GM18873 (cell line): ENCODE measurements around the gene DEF6.

Experiments used
- ATAC-seq: cut with Tn5 transposase; IDR thresholded peaks from one replicate; pipeline ENCODE4 v1.9.1; 2021; ENCODE audit warnings: mild to moderate bottlenecking, moderate library complexity, moderate number of reproducible peaks; ENCODE audit not compliant: unreplicated experiment, low FRiP score

Gene DEF6

GRCh38 chr6:35297601-35298481 lies at the start of gene DEF6:
DEF6 (plus strand) TSS chr6:35297818; CDS start chr6:35297857, 39 bp downstream.
- no peak for ATAC-seq

- no peak for ATAC-seq
Observed at GRCh38 chr6:35248300-35248699, 49.3 kb upstream of the DEF6 start.

GRCh38 chr6:35248965-35249364 lies 48.7 kb upstream of the DEF6 start:
- ATAC-seq, result no peak

- no peak for ATAC-seq
Observed at GRCh38 chr6:35251949-35252348, 45.7 kb upstream of the DEF6 start.

- ATAC-seq, result no peak
Observed at GRCh38 chr6:35253249-35253648, 44.4 kb upstream of the DEF6 start.

GRCh38 chr6:35258336-35258735 lies 39.3 kb upstream of the DEF6 start:
- no peak for ATAC-seq

GRCh38 chr6:35258858-35259193 lies 38.8 kb upstream of the DEF6 start:
- ATAC-seq, result no peak

- peak; percentile 70 for ATAC-seq
Observed at GRCh38 chr6:35259194-35259947, 38.2 kb upstream of the DEF6 start, which contains the start of gene ZNF76. ZNF76 (plus strand) TSS chr6:35259735; CDS start chr6:35281152, 21,417 bp downstream.

- peak; percentile 12 for ATAC-seq
Observed at GRCh38 chr6:35259948-35260590, 37.5 kb upstream of the DEF6 start.

GRCh38 chr6:35260591-35261570 lies 36.7 kb upstream of the DEF6 start:
- no peak for ATAC-seq

- ATAC-seq, result no peak
Observed at GRCh38 chr6:35262596-35262995, 35.0 kb upstream of the DEF6 start.

- no peak for ATAC-seq
Observed at GRCh38 chr6:35264550-35265274, 32.9 kb upstream of the DEF6 start.

GRCh38 chr6:35265523-35265922 lies 32.1 kb upstream of the DEF6 start:
- no peak for ATAC-seq

- no peak for ATAC-seq
Observed at GRCh38 chr6:35267446-35267845, 30.2 kb upstream of the DEF6 start.

- ATAC-seq, result no peak
Observed at GRCh38 chr6:35267897-35268296, 29.7 kb upstream of the DEF6 start.

GRCh38 chr6:35272005-35272404 lies 25.6 kb upstream of the DEF6 start:
- no peak for ATAC-seq

- no peak for ATAC-seq
Observed at GRCh38 chr6:35273822-35274559, 23.6 kb upstream of the DEF6 start.

GRCh38 chr6:35275744-35276260 lies 21.8 kb upstream of the DEF6 start:
- no peak for ATAC-seq
